ENCODE data around the gene CNDP1.
A peak's percentile ranks its signal among the peaks of the same experiment; 100 is the strongest.
"Not testable (repeated sequence)": the region's sequence is repeated elsewhere in the genome, so short reads cannot be mapped to it uniquely, and the experiment has no call there.

Gene CNDP1

DNA sequence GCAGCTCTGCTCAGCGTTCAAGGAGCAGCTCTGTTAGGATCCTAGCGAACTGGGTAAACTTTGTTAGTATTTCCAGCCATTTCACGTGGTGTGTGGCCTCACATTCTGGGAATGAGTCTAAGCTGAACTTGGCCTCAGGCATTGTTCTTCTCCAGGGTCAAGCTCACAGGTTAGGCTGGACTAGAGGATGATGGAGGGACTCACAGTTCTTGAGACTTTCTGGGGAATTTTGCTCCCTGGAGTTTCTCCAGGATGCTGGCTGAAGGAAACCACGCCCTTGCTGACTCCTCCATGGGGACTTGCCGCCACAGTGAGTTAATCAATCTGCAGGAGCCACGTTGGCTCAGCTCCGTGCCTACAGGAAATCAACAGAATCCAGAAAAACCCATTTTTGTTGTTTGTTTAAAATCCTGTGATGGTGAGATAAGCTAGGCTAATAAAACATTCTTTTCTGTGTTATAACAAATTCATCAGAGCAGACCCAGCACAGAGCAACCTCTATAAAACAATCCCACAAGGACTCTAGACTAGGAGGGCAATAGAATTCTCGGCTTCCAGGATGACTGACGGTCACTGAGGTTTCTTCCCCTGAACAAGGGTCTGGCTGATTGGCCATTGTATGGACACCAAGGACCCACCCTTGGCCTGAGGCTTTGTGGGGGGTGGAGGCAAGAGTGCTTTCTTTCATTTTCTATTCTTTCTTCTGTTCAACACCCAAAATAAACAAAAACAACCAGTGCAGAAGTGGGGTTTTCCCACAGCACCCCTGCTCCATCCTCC, 12.6 kb downstream of the CNDP1 start:
- no peak for DNase-seq

DNA sequence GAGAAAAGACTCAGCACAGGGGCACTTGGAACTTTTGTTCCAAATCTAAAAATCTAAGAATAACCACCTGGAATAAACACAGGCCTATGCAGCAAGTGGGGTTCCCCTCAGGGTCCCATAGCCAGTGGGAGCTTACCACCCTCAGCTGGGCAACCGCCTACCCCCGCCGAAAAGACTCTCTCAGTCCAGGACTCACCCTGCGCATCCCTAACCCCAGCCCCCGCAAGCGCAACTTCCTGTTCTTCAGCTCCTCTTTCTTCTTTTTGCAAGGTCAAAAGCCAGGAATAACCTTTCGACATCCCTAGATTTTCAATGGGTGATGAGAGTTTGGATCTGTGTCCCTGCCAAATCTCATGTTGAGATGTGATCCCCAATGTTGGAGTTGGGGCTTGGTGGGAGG, 13.6 kb downstream of the CNDP1 start:
- no peak for DNase-seq

GRCh38 chr18:74549591-74550104, 15.3 kb downstream of the CNDP1 start:
- no peak for DNase-seq

DNA sequence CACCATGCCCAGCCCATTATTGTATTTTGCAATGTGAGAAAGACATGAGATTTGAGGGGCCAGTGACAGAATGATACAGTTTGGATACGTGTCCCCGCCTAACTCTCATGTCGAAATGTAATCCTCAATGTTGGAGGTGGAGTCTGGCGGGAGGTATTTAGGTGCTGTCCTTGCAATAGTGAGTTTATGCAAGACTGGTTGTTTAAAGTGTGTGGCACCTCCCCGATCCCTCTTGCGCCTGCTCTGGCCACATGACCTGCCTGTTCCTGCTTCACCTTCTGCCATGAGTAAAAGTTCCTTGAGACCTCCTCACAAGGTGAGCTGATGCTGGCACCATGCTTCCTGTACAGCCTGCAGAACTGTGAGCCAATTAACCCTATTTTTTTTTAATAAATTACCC, 16.6 kb downstream of the CNDP1 start:
- no peak for DNase-seq

DNA sequence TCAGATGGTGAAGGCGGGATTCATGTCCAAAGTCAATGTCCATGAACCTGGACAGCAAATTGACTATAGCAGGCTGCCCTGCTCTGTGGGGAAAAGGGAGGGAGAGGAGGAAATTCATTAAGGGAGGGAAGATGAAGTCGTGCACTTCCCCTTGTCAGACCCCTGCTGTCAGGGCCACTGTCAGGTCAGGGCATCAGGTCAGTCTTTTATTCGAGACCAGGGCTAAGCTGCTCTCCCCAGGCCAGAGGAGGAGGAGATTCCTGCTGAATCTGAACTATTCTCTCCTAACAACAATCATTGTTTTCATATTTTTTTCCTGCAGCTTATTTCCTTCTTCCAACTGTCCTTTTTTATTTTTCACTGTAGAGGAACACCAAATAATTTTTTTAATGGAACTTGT, 17.2 kb downstream of the CNDP1 start:
- no peak for DNase-seq

DNA sequence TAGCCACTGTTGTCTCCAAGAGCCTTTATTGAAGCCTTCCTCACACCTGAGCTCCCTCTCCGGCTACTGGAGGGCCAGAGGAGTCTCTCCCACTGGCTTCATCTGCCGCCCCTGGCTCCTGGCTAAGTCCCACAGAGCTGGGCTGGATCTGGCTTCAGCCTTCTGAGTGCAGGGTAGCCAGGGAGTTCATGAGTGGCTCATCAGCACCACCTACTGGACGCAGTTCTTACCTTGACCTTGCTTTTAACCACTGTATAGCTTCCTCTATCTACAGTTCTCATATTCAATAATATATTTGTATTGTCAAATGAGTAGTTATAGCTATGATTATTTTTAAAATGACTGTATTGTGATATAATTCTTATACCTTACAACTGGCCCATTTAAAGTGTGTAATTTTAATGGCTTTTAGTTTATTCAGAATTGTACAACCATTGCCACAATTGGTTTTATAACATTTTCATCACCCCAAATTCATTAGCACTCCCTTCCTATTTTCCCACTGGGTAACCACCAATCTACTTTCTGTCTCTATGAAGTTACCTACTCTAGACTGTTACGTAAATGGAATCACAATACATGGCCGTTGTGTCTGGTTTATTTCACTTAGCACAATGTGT, 17.7 kb downstream of the CNDP1 start:
- peak; percentile 21 to 61 (median 50) for DNase-seq

DNA sequence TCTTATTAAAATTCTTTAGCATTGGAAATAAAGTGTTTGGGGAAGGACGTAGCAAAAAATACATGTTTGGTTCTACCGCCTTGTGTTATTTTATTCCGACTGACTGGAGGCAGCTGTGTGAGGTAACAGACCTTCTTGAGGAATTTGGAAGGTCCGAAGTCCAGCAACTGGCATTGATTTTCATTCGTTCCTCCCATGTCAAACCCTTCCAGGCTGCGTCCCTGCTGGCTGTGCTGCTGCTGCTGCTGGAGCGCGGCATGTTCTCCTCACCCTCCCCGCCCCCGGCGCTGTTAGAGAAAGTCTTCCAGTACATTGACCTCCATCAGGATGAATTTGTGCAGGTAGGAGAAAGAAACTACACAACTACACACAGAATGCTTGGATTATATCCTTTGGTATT, 21.8 kb downstream of the CNDP1 start:
- no peak for DNase-seq

GRCh38 chr18:74558096-74558495, 23.8 kb downstream of the CNDP1 start:
- no peak for DNase-seq

- DNase-seq, result no peak
These were observed 27.9 kb downstream of the CNDP1 start for GRCh38 chr18:74562131-74562730.

DNA sequence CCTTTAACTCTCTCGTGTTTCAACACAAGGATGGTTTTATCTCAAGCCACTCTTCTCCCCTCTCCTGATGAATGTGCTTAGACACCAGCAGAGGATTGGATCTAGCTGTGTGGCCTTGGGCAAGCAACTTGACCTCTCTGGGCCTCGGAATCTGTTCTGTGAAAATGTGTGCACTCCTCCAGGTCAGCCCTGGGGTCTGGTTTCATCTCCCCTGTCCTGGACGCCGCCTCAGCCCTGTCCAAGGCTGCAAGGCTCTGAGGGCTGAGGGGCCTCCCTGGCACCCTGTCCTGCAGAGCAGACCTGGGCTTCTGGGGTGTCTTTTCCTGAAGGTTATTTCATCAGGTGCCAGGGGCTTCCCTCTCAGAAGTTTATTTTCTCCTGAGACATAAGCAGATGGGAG, 28.5 kb downstream of the CNDP1 start:
- no peak for DNase-seq

DNA sequence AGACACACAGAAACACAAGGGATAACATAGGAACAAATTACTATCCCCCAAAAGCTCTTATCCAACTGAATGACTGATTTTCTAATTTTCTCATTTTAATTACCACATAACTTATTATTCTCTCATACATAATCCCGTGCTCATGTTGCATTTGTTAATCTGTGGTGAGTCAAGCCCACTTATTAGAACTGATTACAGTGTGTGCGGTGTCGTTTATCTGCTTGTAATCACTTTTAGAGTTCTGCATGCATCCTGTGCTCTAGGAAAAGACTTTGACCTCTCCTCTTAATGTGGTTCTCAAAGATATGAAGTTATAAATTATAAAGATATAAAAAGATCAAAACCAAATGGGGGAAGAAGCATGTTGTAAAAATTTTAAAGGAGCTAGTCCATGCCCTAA, 29.7 kb downstream of the CNDP1 start:
- DNase-seq, result no peak

DNA sequence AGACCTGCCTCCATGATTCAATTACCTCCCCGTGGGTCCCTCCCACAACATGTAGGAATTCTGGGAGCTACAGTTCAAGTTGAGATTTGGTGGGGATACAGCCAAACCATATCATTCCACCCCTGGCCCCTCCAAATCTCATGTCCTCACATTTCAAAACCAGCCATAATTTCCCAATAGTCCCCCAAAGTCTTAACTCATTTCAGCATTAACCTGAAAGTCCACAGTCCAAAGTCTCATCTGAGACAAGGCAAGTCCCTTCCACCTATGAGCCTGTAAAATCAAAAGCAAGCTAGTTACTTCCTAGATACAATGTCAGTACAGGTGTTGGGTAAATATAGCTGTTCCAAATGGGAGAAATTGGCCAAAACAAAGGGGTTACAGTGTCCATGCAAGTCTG, 30.9 kb downstream of the CNDP1 start:
- not testable (repeated sequence) for DNase-seq

DNA sequence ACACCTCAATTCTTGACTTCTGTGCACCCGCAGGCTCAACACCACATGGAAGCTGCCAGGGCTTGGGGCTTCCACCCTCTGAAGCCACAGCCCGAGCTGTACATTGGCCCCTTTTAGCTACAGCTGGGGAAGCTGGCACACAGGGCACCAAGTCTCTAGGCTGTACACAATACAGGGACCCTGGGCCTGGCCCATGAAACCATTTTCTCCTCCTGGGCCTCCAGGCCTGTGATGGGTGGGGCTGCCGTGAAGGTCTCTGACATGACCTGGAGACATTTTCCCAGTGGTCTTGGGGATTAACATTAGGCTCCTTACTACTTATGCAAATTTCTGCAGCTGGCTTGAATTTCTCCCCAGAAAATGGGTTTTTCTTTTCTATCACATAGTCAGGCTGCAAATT, 31.7 kb downstream of the CNDP1 start:
- DNase-seq, result not testable (repeated sequence)

DNA sequence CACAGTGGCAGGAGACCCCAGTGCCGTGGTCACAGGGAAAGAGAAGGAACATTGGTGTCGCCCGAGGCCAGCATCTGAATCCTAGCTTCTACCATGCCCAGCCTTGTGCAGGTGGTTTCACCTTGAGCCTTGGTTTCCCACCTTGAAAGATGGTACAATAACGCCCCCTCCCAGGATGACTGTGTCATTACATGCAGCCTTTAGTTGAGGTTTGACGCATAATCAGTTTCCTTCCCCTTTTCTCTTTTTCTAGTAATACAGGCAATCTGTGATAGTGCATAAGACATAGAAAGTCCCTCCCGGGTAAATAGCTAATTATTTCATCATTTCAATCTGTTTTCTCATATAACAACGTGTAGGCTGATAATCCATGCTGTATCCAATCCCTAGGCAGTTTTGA, 33.5 kb downstream of the CNDP1 start:
- DNase-seq, result no peak

- DNase-seq, result no peak
These were observed 35.1 kb downstream of the CNDP1 start for GRCh38 chr18:74569401-74569800.

DNA sequence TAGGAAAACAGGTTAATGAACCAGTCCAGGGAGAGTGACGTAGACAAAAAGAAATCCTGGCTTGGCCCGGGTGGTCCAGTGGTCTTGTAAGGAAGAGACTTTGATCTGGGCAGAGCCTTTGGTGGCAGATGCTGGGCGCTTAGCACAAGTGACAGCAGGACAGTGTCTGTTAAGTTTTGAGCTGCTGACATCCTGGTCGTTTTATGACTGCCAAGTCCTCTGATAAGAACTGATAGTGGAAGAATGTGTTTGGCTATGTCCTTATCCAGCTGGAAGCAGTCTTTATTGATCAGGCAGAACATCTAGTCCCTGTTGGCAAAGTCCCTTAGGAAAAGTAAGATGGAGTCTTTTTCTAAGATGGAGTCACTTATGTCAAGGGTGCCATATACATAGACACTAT, 36.0 kb downstream of the CNDP1 start:
- no peak for DNase-seq

GRCh38 chr18:74571895-74572680, 37.8 kb downstream of the CNDP1 start:
- DNase-seq, result no peak

DNA sequence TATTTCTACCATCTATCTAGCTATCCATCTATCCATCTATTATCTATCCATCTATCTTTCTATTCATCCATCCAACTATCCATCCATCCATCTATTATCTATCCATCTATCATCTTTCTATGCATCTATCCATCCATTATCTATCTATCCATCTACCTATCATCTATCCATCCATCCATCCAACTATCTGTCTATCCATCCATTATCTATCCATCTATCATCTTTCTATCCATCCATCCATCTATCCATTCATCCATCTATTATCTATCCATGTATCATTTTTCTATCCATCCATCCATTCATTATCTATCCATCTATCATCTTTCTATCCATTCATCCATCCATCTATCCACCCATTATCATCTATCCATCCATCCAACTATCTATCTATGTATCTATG, 38.8 kb downstream of the CNDP1 start:
- DNase-seq, result no peak

DNA sequence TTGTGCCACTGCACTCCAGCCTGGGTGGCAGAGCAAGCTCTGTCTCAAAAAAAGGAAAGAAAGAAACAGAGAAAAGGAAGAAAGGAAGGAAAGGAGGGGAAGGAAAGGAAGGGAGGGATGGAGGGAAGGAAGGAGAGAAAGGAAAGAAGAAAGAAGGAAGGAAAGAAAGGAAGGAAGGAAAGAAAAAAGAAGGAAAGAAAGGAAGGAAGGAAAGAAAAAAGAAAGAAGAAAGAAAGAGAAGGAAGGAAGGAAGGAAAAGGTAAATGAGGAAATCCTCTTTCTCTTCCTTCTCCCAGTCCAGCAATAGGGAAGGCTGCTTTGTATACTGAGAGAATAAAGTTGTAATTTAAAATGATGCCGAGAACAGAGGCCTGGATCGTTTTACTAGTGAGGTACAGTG, 40.6 kb downstream of the CNDP1 start:
- DNase-seq, result no peak

GRCh38 chr18:74577019-74577418, 42.7 kb downstream of the CNDP1 start:
- DNase-seq, result no peak

GRCh38 chr18:74579496-74580065, 45.3 kb downstream of the CNDP1 start:
- DNase-seq, result no peak

DNA sequence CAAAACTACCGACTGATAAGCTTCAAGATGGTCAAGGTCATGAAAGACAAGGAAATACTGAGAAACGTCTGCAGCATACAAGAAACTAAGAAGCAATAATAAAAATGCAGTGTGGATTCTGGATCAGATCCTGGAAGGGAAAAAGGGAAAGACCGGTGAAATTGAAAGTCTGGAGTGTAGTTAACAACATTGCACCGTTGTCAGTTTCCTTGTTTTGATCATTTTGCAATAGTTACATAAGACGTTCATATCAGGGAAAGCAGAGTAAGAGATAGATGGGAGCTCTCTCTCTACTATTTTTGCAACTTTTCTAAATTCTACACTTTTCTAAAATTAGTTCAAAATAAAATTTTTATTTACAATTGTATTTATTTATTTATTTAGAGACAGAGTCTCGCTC, 48.3 kb downstream of the CNDP1 start:
- DNase-seq, result no peak

DNA sequence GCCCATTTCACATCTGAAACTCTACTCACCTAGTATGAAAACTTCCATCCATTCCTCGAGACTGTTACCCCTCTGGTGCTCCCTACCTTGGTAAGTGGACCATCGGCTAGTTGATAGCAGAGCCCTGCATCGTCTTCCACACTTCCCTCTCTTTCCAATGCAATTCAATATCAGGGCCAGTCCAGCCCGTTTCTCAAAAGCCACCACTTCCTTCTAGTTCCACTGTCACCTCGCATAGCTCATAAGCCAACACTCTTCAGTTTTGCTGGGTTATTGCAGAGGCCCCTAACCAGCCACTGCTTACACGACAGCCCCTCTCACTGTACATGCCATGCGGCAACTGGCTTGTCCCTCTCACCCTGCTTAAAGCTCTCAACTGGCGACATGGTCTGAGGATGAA, 53.1 kb downstream of the CNDP1 start:
- no peak for DNase-seq
